Fibroblast of pulmonary artery (primary cell): ENCODE data around the gene GMPPA.

Experiments used
- DNase-seq: peaks from one replicate; pipeline ENCODE4 v3.0.0-alpha.2; 2010; ENCODE audit warnings: low read depth
- H3K4me3 ChIP-seq: replicated peaks from 2 replicates; pipeline ENCODE4 v1.5.1; 2011; ENCODE audit warnings: low read depth, mild to moderate bottlenecking, control low read depth, low read length, moderate library complexity
- TF ChIP-seq, protein P1 (sequence below): IDR thresholded peaks from 2 replicates; pipeline ENCODE4 v1.5.1; 2011; ENCODE audit warnings: mild to moderate bottlenecking, control low read depth, low read length, inconsistent platforms; ENCODE audit errors: missing control alignments

The GMPPA gene

GRCh38 chr2:219494952-219495530 is 3.6 kb upstream of the GMPPA start:
- no peak for DNase-seq
- TF ChIP-seq, protein P1, sequence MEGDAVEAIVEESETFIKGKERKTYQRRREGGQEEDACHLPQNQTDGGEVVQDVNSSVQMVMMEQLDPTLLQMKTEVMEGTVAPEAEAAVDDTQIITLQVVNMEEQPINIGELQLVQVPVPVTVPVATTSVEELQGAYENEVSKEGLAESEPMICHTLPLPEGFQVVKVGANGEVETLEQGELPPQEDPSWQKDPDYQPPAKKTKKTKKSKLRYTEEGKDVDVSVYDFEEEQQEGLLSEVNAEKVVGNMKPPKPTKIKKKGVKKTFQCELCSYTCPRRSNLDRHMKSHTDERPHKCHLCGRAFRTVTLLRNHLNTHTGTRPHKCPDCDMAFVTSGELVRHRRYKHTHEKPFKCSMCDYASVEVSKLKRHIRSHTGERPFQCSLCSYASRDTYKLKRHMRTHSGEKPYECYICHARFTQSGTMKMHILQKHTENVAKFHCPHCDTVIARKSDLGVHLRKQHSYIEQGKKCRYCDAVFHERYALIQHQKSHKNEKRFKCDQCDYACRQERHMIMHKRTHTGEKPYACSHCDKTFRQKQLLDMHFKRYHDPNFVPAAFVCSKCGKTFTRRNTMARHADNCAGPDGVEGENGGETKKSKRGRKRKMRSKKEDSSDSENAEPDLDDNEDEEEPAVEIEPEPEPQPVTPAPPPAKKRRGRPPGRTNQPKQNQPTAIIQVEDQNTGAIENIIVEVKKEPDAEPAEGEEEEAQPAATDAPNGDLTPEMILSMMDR = no peak
- no peak overlapping the region for H3K4me3 ChIP-seq

- H3K4me3 ChIP-seq = no peak overlapping the region
- DNase-seq = peak; percentile 74
- TF ChIP-seq, protein P1 = peak; percentile 64
Measured at GRCh38 chr2:219495531-219496122, 3.1 kb upstream of the GMPPA start.

DNA sequence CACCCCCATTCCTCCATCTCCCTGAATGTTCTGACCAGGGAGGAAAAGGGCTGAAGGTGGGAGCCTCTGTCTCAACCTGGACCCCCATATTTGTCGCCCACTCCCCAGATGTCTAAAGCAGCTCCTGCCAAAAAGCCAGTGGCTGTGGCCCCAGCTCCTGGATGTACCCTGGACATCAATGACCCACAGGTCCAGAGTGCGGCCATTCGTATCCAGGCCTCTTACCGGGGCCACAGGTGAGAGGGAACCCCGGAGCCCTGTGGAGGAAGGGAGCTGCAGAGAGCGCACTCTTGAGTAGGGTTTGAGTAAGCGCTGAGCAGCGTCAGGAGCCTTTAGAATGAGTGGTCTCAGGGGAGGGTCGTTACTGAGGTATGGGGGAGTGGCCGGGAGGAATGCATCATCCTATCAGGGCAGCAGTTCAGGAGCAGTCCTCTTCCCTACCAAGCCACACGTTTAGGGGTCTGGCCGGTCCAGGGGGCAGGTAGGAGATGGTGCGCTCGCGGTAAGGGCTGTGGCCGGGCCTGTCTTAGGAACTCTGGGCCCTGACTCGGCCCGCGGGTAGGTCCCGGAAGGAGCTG is 2.4 kb upstream of the GMPPA start:
- no peak overlapping the region for H3K4me3 ChIP-seq
- DNase-seq = no peak

GRCh38 chr2:219496825-219497494 is 1.7 kb upstream of the GMPPA start:
- DNase-seq = no peak
- TF ChIP-seq, protein P1 = no peak
- peak overlapping the region; percentile 90 for H3K4me3 ChIP-seq

More for the DNA sequence above, 2.4 kb upstream of the GMPPA start:
- TF ChIP-seq, protein P1 = no peak

- peak; percentile 82 for DNase-seq
- TF ChIP-seq, protein P1 = no peak
- peak overlapping the region; percentile 90 for H3K4me3 ChIP-seq
Measured at GRCh38 chr2:219497495-219498279, 1.0 kb upstream of the GMPPA start.

DNA sequence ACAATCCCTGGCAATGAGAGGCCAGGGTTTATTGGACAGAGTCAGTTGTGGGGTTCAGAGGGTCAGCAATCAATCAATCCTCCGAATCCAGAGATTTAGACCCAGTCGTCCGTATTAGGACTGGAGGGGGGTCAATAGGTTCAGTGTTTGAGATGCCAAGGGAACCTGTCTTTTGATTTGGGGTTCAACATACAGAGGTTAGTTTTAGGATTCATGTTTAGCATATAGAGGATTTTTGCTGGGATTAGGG is 292 bp downstream of the GMPPA start:
- H3K4me3 ChIP-seq = peak overlapping the region; percentile 90
- TF ChIP-seq, protein P1 = no peak
- DNase-seq = no peak
